WERI-Rb-1 (cell line): ENCODE measurements around the gene NUTM2F.
"Not testable (repeated sequence)": the region's sequence is repeated elsewhere in the genome, so short reads cannot be mapped to it uniquely, and the experiment has no call there.

Source experiments
- DNase-seq: peaks from one replicate; pipeline ENCODE4 v3.0.0-alpha.2; 2020
- H3K27ac ChIP-seq: fragments of 250-450 bp; sonication (Bioruptor Pico); 2 replicates; pipeline ENCODE4 v1.5.1; 2020; ENCODE audit warnings: mild to moderate bottlenecking, moderate library complexity
- H3K27me3 ChIP-seq: fragments of 250-450 bp; sonication (Bioruptor Pico); 2 replicates; pipeline ENCODE4 v1.5.1; 2021; ENCODE audit warnings: mild to moderate bottlenecking, low read depth, moderate library complexity; ENCODE audit not compliant: insufficient read depth, severe bottlenecking
- H3K36me3 ChIP-seq: fragments of 250-450 bp; sonication (Bioruptor Pico); 2 replicates; pipeline ENCODE4 v1.5.1; 2020; ENCODE audit warnings: mild to moderate bottlenecking, moderate library complexity
- H3K4me3 ChIP-seq: 2 replicates; pipeline ENCODE4 v1.5.1; 2011; ENCODE audit warnings: low read depth, mild to moderate bottlenecking, control low read depth, low read length
- H3K9me3 ChIP-seq: fragments of 250-450 bp; sonication (Bioruptor Pico); 2 replicates; pipeline ENCODE4 v1.5.1; 2021; ENCODE audit warnings: mild to moderate bottlenecking, moderate library complexity; ENCODE audit not compliant: severe bottlenecking
- CTCF ChIP-seq: IDR thresholded peaks from 2 replicates; pipeline ENCODE4 v1.5.1; 2011; ENCODE audit warnings: low read depth, mild to moderate bottlenecking, control low read depth, inconsistent platforms, low read length

NUTM2F gene

GRCh38 chr9:94287877-94288513 is 40.4 kb downstream of the NUTM2F start:
- no peak for DNase-seq
- H3K9me3 ChIP-seq: peaks cover 6% of the 10 kb centered on the region
- no peak overlapping the region for H3K4me3 ChIP-seq
- no peaks in the 10 kb centered on the region for H3K36me3 ChIP-seq
- no peak for TF ChIP-seq CTCF
- no peak overlapping the region for H3K27ac ChIP-seq
- no peaks in the 10 kb centered on the region for H3K27me3 ChIP-seq

GRCh38 chr9:94286116-94286515 is 42.3 kb downstream of the NUTM2F start:
- no peaks in the 10 kb centered on the region for H3K36me3 ChIP-seq
- H3K9me3 ChIP-seq: peaks cover 2% of the 10 kb centered on the region
- no peak overlapping the region for H3K4me3 ChIP-seq
- TF ChIP-seq CTCF: no peak
- DNase-seq: no peak
- no peak overlapping the region for H3K27ac ChIP-seq
- no peaks in the 10 kb centered on the region for H3K27me3 ChIP-seq

DNA sequence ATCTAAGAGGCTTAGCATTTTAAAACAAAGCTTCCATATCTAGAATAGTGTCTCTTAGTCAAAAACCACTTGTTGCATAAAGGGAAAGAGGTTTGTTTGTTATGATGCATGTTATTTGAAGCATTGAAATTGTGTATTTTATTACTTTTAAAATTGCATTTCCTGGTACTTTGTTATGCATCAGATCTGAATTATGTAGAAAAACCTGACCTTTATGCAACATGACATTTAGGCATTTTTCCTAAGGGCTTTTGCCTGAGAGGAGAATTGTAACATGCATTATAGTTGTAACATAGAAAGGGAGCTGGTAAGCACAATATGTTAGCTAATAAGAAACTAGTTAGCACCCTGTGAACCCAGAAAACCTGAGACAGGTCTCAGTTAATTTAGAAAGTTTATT is 47.3 kb downstream of the NUTM2F start:
- Histone ChIP-seq H3K27ac (no peak overlapping the region), H3K4me3 (no peak overlapping the region), H3K36me3 (peaks cover 15% of the 10 kb centered on the region), H3K9me3 (peaks cover 7% of the 10 kb centered on the region), H3K27me3 (no peaks in the 10 kb centered on the region)
- no peak for TF ChIP-seq CTCF
- no peak for DNase-seq

DNA sequence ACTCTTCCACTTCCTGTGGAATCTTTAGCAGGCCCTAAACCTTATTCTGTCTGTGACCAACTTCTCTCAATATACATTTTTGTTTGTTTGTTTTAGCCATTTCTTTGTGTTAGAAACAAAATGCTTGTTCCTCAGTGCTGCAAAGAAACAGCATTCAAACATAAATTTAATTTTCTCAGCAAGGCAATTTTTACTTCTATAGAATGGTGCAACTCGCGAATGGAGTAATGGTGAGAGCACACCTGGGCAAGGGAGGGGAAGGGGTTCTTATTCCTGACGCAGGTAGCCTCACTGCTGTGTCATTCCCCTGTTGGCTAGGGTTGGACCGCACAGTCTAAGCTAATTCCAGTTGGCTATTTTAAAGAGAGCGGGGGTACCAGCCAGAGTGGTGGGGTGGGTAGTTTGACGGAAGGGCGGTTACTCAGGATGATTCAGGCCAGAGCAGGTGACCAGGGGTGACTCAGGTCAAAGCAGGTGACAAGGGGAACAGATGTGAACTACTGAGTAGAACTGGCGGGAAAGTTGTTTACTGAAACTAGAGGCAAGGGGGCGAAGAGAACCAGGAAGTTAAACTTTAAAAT is 47.9 kb downstream of the NUTM2F start:
- Histone ChIP-seq H3K4me3 (no peak overlapping the region), H3K27me3 (no peaks in the 10 kb centered on the region), H3K27ac (no peak overlapping the region), H3K9me3 (peaks cover 7% of the 10 kb centered on the region), H3K36me3 (peaks cover 15% of the 10 kb centered on the region)
- TF ChIP-seq CTCF: no peak
- no peak for DNase-seq

DNA sequence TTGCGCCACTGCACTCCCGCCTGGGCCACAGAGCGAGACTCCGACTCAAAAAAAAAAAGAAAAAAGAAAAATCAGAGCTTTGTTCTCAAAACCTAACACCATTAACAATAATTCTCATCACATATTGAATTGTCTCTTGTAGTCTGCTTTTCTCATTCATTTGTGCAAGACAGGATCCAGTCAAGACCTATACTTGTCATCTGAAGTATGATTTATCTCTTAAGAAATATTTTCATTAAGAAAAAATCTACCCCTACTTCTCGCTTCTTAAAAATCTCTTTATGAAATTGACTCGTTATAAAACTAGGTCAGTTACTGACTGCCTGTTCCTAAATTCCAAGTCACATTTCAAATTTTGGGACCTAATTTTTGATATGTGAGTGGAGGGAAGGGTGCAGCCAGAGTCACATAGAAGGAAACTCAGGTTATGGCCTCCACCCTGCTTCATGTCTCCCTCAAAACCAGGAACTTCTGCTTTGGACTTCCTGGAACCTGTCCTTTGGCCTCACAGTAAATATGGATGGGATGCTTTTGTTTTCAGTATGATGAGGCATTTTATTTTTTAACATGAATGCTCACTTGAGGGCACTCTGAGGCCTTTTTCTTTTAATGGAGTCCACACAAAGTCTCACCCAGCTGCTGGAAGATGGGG is 50.4 kb downstream of the NUTM2F start:
- peaks cover 15% of the 10 kb centered on the region for H3K36me3 ChIP-seq
- H3K27ac ChIP-seq: no peak overlapping the region
- no peak for DNase-seq
- H3K4me3 ChIP-seq: no peak overlapping the region
- TF ChIP-seq CTCF: no peak
- H3K9me3 ChIP-seq: peaks cover 7% of the 10 kb centered on the region
- no peaks in the 10 kb centered on the region for H3K27me3 ChIP-seq

GRCh38 chr9:94277029-94277428 is 51.4 kb downstream of the NUTM2F start:
- H3K36me3 ChIP-seq: peaks cover 15% of the 10 kb centered on the region
- not testable (repeated sequence) for H3K27ac ChIP-seq, H3K4me3 ChIP-seq, H3K27me3 ChIP-seq, H3K9me3 ChIP-seq, DNase-seq
